Spinal cord (tissue), 10 donors: ENCODE results near the gene FZD2. TPM values are rescaled to one million over a fixed set of nuclear protein-coding genes. Genes with fewer than 3 reads are reported as not detected.
A peak's percentile ranks its signal among the peaks of the same experiment; 100 is the strongest.
"Not testable (repeated sequence)": the region's sequence is repeated elsewhere in the genome, so short reads cannot be mapped to it uniquely, and the experiment has no call there.

ENCODE experiments used
- DNase-seq, 6 donors: peaks; one replicate each; pipeline versions ENCODE4 v3.0.0 to v3.0.0-alpha.2; 2013 to 2015; ENCODE audit warnings: low spot score in 6 of 6, low read depth in 4 of 6
- H3K27ac ChIP-seq: one replicate; pipeline ENCODE4 v1.5.1; 2013; ENCODE audit warnings: low read depth, low read length, control low read depth
- H3K27me3 ChIP-seq: one replicate; pipeline ENCODE4 v1.6.1; 2013; ENCODE audit warnings: low read length; ENCODE audit not compliant: control insufficient read depth, insufficient read depth
- H3K36me3 ChIP-seq: one replicate; pipeline ENCODE4 v1.6.1; 2013; ENCODE audit warnings: low read length; ENCODE audit not compliant: control insufficient read depth, insufficient read depth
- H3K4me1 ChIP-seq: one replicate; pipeline ENCODE4 v1.6.1; 2013; ENCODE audit warnings: low read length; ENCODE audit not compliant: control insufficient read depth, insufficient read depth
- H3K4me3 ChIP-seq: one replicate; pipeline ENCODE4 v1.5.1; 2013; ENCODE audit warnings: low read depth, low read length, control low read depth
- H3K9me3 ChIP-seq: one replicate; pipeline ENCODE4 v1.6.1; 2013; ENCODE audit warnings: low read length; ENCODE audit not compliant: control insufficient read depth, insufficient read depth
- WGBS: methylation state at CpG from one replicate; pipeline ENCODE4 v1.1.5; 2013; ENCODE audit warnings: missing lambda C conversion rate; ENCODE audit not compliant: insufficient coverage; 5-methylcytosine and 5-hydroxymethylcytosine counted together
- polyA plus RNA-seq, 2 donors: library from polyadenylated mRNA; unstranded; fragments of 120-200 nt; gene quantifications; one replicate each; pipeline ENCODE4 v1.2.1, GENCODE V29; 2013; ENCODE audit not compliant: insufficient read length in 2 of 2
- total RNA-seq, 2 donors: library from RNA; depleted of rRNA in 1 of 2; stranded (reverse); fragments of 120-200 nt in 1 of 2; fragments of >200 nt in 1 of 2; gene quantifications; one replicate each; pipeline versions ENCODE4 v1.2.3 to v1.2.4, GENCODE V29; 2013 to 2014
- donor health status: healthy.

The FZD2 gene
- total and polyA plus RNA-seq, 4 donors, result 7.4 to 18.3 (median 12.9) TPM

- DNase-seq, result no peak
- Histone ChIP-seq H3K27me3 (no peaks in the 10 kb centered on the region), H3K9me3 (no peaks in the 10 kb centered on the region), H3K36me3 (no peaks in the 10 kb centered on the region), H3K4me1 (peaks cover 11% of the 10 kb centered on the region), H3K27ac (no peak overlapping the region), H3K4me3 (no peak overlapping the region)
- WGBS, result 69% methylated on average over 5 of the region's 7 CpGs
Observed at GRCh38 chr17:44530896-44531418, 26.3 kb upstream of the FZD2 start.

- 16% methylated on average over 19 of the region's 21 CpGs for WGBS
- DNase-seq, result peak in 5 of 6 donors; percentile 40 to 94 (median 75)
- peaks cover 19% of the 10 kb centered on the region for H3K4me1 ChIP-seq
- peak overlapping the region; percentile 24 for H3K4me3 ChIP-seq
- no peaks in the 10 kb centered on the region for H3K27me3 ChIP-seq
- peak overlapping the region; percentile 87 for H3K27ac ChIP-seq
- H3K9me3 ChIP-seq, result peaks cover 2% of the 10 kb centered on the region
- H3K36me3 ChIP-seq, result no peaks in the 10 kb centered on the region
Observed at GRCh38 chr17:44533533-44534246, 23.6 kb upstream of the FZD2 start.

GRCh38 chr17:44536090-44536953 lies 21.0 kb upstream of the FZD2 start:
- WGBS, result 37% methylated on average over 4 of the region's 12 CpGs
- Histone ChIP-seq H3K9me3 (peaks cover 2% of the 10 kb centered on the region), H3K27ac (peak overlapping the region; percentile 76), H3K27me3 (no peaks in the 10 kb centered on the region), H3K4me1 (peaks cover 33% of the 10 kb centered on the region), H3K36me3 (no peaks in the 10 kb centered on the region), H3K4me3 (no peak overlapping the region)
- DNase-seq, result peak in 1 of 6 donors; percentile 44

GRCh38 chr17:44537922-44538321 lies 19.4 kb upstream of the FZD2 start:
- not testable (repeated sequence) for H3K27ac ChIP-seq, H3K36me3 ChIP-seq
- WGBS, result 95% methylated on average over 3 of the region's 3 CpGs

GRCh38 chr17:44539673-44540072 lies 17.6 kb upstream of the FZD2 start:
- H3K27me3 ChIP-seq, result no peaks in the 10 kb centered on the region
- H3K27ac ChIP-seq, result no peak overlapping the region
- WGBS, result 11% methylated on average over 15 of the region's 15 CpGs
- H3K4me1 ChIP-seq, result peaks cover 49% of the 10 kb centered on the region
- no peak overlapping the region for H3K4me3 ChIP-seq
- peaks cover 2% of the 10 kb centered on the region for H3K9me3 ChIP-seq
- peak in 2 of 6 donors; percentile 60 to 64 for DNase-seq
- H3K36me3 ChIP-seq, result no peaks in the 10 kb centered on the region

More at GRCh38 chr17:44537922-44538321, 19.4 kb upstream of the FZD2 start:
- not testable (repeated sequence) for H3K9me3 ChIP-seq, H3K4me3 ChIP-seq, DNase-seq, H3K27me3 ChIP-seq
- peaks cover 49% of the 10 kb centered on the region for H3K4me1 ChIP-seq

GRCh38 chr17:44540246-44541084 lies 16.8 kb upstream of the FZD2 start:
- no peaks in the 10 kb centered on the region for H3K36me3 ChIP-seq
- peaks cover 49% of the 10 kb centered on the region for H3K4me1 ChIP-seq
- H3K27me3 ChIP-seq, result no peaks in the 10 kb centered on the region
- peaks cover 2% of the 10 kb centered on the region for H3K9me3 ChIP-seq
- WGBS, result 84% methylated on average over 6 of the region's 11 CpGs
- H3K4me3 ChIP-seq, result no peak overlapping the region
- DNase-seq, result no peak
- no peak overlapping the region for H3K27ac ChIP-seq

GRCh38 chr17:44541884-44542581 lies 15.3 kb upstream of the FZD2 start:
- Histone ChIP-seq H3K9me3 (peaks cover 2% of the 10 kb centered on the region), H3K4me3 (no peak overlapping the region), H3K27ac (peak overlapping the region; percentile 50), H3K27me3 (no peaks in the 10 kb centered on the region), H3K36me3 (no peaks in the 10 kb centered on the region), H3K4me1 (peaks cover 41% of the 10 kb centered on the region)
- WGBS, result 12% methylated on average over 7 of the region's 8 CpGs
- peak in 2 of 6 donors; percentile 75 for DNase-seq

- H3K4me3 ChIP-seq, result no peak overlapping the region
- no peaks in the 10 kb centered on the region for H3K9me3 ChIP-seq
- H3K36me3 ChIP-seq, result no peaks in the 10 kb centered on the region
- H3K27ac ChIP-seq, result peak overlapping the region; percentile 78
- WGBS, result 56% methylated on average over 3 of the region's 5 CpGs
- H3K27me3 ChIP-seq, result no peaks in the 10 kb centered on the region
- peak in 1 of 6 donors; percentile 61 for DNase-seq
- peaks cover 51% of the 10 kb centered on the region for H3K4me1 ChIP-seq
Observed at GRCh38 chr17:44543213-44543904, 13.9 kb upstream of the FZD2 start.
